Suprapubic skin (tissue), 4 donors: ENCODE data around the gene PTPRN2.

Experiments
- EP300 ChIP-seq: sonication (generic); formaldehyde crosslinking; IDR thresholded peaks from one replicate; pipeline ENCODE4 v1.6.1; 2017; ENCODE audit warnings: antibody characterized with exemption
- POLR2AphosphoS5 ChIP-seq, 3 donors: sonication (generic); formaldehyde crosslinking; IDR thresholded peaks; one replicate each; pipeline ENCODE4 v1.6.1; 2017; ENCODE audit warnings: antibody characterized with exemption in 3 of 3
- TF ChIP-seq, protein P1 (sequence below), 2 donors: fragments of 200-600 bp in 1 of 2; fragments of 450-650 bp in 1 of 2; sonication (generic) in 1 of 2; IDR thresholded peaks; one replicate each; pipeline ENCODE4 v1.5.1; 2016 to 2019; ENCODE audit warnings: antibody characterized with exemption in 2 of 2, mild to moderate bottlenecking in 1 of 2, moderate library complexity in 1 of 2

DNA sequence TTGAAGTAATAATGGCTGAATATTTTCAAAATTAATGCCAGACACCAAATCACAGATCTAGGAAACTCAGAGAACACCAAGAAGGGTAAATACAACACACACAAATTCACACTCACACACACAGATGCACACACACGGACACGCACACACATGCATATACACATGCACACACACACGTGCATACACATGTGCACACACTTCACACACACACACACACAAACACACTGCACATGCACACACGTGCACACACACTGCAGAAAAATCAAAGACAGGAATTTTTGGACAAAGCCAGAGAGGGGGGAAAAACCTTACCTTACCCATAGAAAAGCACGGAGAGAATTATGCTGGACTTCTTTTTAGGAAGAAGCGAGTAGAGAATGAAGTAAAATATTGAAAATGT is 547.4 kb downstream of the PTPRN2 start:
- TF ChIP-seq, protein P1, sequence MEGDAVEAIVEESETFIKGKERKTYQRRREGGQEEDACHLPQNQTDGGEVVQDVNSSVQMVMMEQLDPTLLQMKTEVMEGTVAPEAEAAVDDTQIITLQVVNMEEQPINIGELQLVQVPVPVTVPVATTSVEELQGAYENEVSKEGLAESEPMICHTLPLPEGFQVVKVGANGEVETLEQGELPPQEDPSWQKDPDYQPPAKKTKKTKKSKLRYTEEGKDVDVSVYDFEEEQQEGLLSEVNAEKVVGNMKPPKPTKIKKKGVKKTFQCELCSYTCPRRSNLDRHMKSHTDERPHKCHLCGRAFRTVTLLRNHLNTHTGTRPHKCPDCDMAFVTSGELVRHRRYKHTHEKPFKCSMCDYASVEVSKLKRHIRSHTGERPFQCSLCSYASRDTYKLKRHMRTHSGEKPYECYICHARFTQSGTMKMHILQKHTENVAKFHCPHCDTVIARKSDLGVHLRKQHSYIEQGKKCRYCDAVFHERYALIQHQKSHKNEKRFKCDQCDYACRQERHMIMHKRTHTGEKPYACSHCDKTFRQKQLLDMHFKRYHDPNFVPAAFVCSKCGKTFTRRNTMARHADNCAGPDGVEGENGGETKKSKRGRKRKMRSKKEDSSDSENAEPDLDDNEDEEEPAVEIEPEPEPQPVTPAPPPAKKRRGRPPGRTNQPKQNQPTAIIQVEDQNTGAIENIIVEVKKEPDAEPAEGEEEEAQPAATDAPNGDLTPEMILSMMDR (IDR thresholded peaks at IDR 0.05) = no peak
- TF ChIP-seq EP300 = no peak
- TF ChIP-seq POLR2AphosphoS5 (IDR thresholded peaks at IDR 0.05) = no peak
